Activated CD4-positive, alpha-beta T cell treated with anti-CD3 and anti-CD28 coated beads, Interleukin-2, amount 10 ng/mL, durations not matched to agents 7 days and 5 days (primary cell): Measurements from ENCODE around the gene KRT85. TPM values are rescaled to one million over a fixed set of nuclear protein-coding genes. Genes with fewer than 3 reads are reported as not detected.

Experiments
- CTCF ChIA-PET: fragments of 350-600 bp; sonication (Branson Sonifier 250); formaldehyde crosslinking; loops from one replicate; lab custom pipeline; 2021; ENCODE audit warnings: antibody characterized with exemption; lab: Charles Lee
- POLR2A ChIA-PET: fragments of 350-600 bp; sonication (Branson Sonifier 250); formaldehyde crosslinking; loops from one replicate; lab custom pipeline; 2021; ENCODE audit warnings: antibody characterized with exemption; lab: Charles Lee
- DNase-seq: peaks from one replicate; pipeline ENCODE4 v3.0.0-alpha.2; 2020
- H3K27ac Mint-ChIP-seq: one replicate; pipeline ENCODE4 v1.8.0; 2021; ENCODE audit warnings: mild to moderate bottlenecking, moderate library complexity, mixed read lengths
- H3K27me3 Mint-ChIP-seq: one replicate; pipeline ENCODE4 v1.8.0; 2021; ENCODE audit warnings: mixed read lengths
- H3K36me3 Mint-ChIP-seq: one replicate; pipeline ENCODE4 v1.8.0; 2021; ENCODE audit warnings: low read depth, mixed read lengths
- H3K4me1 Mint-ChIP-seq: one replicate; pipeline ENCODE4 v1.8.0; 2021; ENCODE audit warnings: mixed read lengths
- H3K4me3 Mint-ChIP-seq: one replicate; pipeline ENCODE4 v1.8.0; 2021; ENCODE audit warnings: mild to moderate bottlenecking, moderate library complexity, mixed read lengths
- H3K9me3 Mint-ChIP-seq: one replicate; pipeline ENCODE4 v1.8.0; 2021; ENCODE audit warnings: mixed read lengths
- total RNA-seq, 2 experiments: library from RNA; stranded (reverse); gene quantifications; one replicate each; pipeline ENCODE4 v1.2.3, GENCODE V29; 2021

Gene KRT85
- total RNA-seq, 2 experiments from 2014 or later, result not detected

DNA sequence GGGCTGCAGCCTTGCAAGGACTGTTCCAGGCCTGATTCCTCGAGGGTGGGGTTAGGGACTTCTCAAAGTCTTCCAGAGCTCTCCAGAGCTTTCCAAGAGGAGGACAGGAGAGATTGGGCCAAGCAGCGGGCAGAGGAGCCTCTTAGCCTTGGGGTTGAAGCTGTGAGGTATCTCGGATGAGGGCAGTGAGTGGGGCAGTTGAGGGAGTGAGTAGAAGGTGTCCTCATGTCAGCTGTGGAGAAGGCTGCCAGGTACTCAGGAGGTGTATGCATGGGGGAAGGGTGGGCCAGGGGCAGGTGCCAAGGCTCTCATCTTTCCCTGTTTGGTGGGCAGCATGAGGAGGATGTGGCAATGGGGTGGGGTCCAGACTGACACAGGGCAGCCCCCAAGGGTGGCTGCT, 53.8 kb downstream of the KRT85 start:
- ChIA-PET CTCF (interaction anchor here (0.9 kb wide), 1 partner anchor 170 kb away, joined by 3 read pairs; no protein-coding TSS in a partner anchor), POLR2A (no interaction called here)
- H3K27ac Mint-ChIP-seq, result peak overlapping the region; percentile 9
- H3K4me1 Mint-ChIP-seq, result peaks cover 4% of the 10 kb centered on the region
- H3K36me3 Mint-ChIP-seq, result no peaks in the 10 kb centered on the region
- no peak for DNase-seq
- H3K4me3 Mint-ChIP-seq, result no peak overlapping the region
- peaks cover 51% of the 10 kb centered on the region for H3K27me3 Mint-ChIP-seq
- H3K9me3 Mint-ChIP-seq, result no peaks in the 10 kb centered on the region

DNA sequence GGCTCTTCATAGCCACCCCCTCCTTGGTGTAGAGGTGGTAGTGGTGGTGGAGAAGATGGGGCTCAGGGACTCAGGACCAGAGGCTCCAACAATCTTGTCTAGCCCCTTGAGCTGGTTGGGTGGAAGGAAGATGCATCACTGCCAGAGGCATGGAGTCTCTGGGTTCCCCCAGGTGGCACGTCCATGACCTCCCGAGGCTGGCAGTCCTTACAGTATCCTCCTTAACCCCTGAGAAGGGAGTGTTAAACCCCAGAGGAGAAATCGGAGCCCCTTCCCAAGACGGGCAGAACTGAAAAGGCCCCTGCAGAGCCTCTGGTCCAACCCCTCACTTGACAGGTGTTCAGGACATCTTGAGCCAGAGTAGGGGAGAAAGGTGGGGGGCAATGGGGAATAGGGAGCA, 55.2 kb downstream of the KRT85 start:
- Mint-ChIP-seq H3K9me3 (no peaks in the 10 kb centered on the region), H3K4me1 (peaks cover 4% of the 10 kb centered on the region), H3K4me3 (no peak overlapping the region), H3K27ac (no peak overlapping the region), H3K27me3 (peaks cover 63% of the 10 kb centered on the region), H3K36me3 (no peaks in the 10 kb centered on the region)
- ChIA-PET CTCF (interaction anchor here (1.0 to 2.9 kb wide), 5 partner anchors 15 to 566 kb away, joined by 3 to 17 read pairs (median 3); no protein-coding TSS in a partner anchor), POLR2A (no interaction called here)
- no peak for DNase-seq

DNA sequence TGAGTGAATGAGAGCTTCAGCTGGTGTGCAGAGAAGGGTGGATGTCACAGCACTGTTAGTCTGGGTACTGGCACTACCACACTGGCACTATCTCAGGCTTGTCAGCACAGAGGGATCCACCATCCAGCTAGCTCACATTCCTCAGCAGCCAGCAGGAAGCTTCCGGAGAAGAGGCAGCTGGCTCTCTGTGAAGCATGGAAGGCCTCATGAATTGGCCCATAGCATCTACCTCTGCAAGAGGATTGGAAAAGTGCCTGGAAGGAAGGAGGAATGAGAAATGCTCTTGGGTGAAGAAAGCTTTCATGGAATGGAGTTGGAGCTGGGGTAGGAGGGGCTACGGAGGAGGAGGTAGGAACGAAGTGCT, 56.0 kb downstream of the KRT85 start:
- Mint-ChIP-seq H3K27ac (no peak overlapping the region), H3K4me1 (peaks cover 5% of the 10 kb centered on the region), H3K27me3 (peaks cover 71% of the 10 kb centered on the region), H3K4me3 (no peak overlapping the region), H3K36me3 (no peaks in the 10 kb centered on the region), H3K9me3 (no peaks in the 10 kb centered on the region)
- ChIA-PET CTCF (interaction anchor here (1.0 to 2.9 kb wide), 7 partner anchors 16 to 524 kb away, joined by 3 to 17 read pairs (median 3); no protein-coding TSS in a partner anchor), POLR2A (no interaction called here)
- DNase-seq, result no peak

DNA sequence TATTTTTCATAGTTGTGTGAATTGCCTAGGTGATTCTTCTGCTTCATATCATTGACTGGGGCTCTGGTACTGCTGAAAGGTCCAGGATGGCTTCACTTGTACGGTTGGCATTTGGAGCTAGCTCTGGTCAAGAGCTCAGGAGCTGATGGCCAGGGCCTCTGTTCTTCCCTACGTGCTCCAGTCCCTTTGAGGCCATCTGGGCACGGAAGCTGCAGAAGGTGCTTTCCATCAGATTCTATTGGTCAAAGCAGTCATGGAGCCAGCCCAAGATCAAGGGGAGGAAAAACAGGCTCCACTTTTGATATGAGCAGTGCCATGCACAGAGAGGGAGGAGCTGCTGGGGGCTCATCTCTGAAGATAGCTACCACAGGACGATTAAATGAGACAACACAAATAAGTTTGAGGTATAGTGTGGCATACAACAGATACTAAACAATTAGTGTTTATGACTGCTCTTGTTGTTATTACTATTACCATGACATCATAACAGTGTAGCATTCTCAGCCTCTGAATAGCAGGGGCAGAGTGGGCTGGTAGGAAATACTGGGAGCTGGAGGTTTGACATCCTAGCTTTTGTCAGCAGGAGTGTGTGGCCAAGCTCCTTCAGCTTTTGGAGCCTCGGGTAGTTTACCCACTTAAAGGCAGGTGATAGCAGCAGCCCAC, 56.5 kb downstream of the KRT85 start:
- no peak overlapping the region for H3K27ac Mint-ChIP-seq
- no peaks in the 10 kb centered on the region for H3K36me3 Mint-ChIP-seq
- H3K27me3 Mint-ChIP-seq, result peaks cover 73% of the 10 kb centered on the region
- H3K4me1 Mint-ChIP-seq, result peaks cover 6% of the 10 kb centered on the region
- H3K9me3 Mint-ChIP-seq, result no peaks in the 10 kb centered on the region
- CTCF ChIA-PET, result interaction anchor here (1.0 to 2.9 kb wide), 5 partner anchors 16 to 525 kb away, joined by 3 to 17 read pairs (median 3); no protein-coding TSS in a partner anchor
- no peak overlapping the region for H3K4me3 Mint-ChIP-seq
- POLR2A ChIA-PET, result no interaction called here
- no peak for DNase-seq

Other genes with a start within 250 kb of the KRT85 start
- not detected for gene KRT80, start 175.5 kb downstream of the KRT85 start, total RNA-seq
- gene KRT7, start 134.2 kb downstream of the KRT85 start, total RNA-seq, result 1 to 10 TPM; 2.2 to 2.5 TPM
- gene KRT86, start 92.8 kb downstream of the KRT85 start, total RNA-seq, result not detected
- gene KRT81, start 75.9 kb downstream of the KRT85 start, total RNA-seq, result not detected
- gene KRT83, start 46.1 kb downstream of the KRT85 start, total RNA-seq, result not detected
- not detected for gene KRT84, start 18.2 kb upstream of the KRT85 start, total RNA-seq
- not detected for gene KRT82, start 38.9 kb upstream of the KRT85 start, total RNA-seq
- not detected for gene KRT75, start 66.9 kb upstream of the KRT85 start, total RNA-seq
- not detected for gene KRT6B, start 84.7 kb upstream of the KRT85 start, total RNA-seq
- gene KRT6C, start 106.3 kb upstream of the KRT85 start, total RNA-seq, result not detected
- gene KRT6A, start 125.8 kb upstream of the KRT85 start, total RNA-seq, result not detected
- gene KRT5, start 152.9 kb upstream of the KRT85 start, total RNA-seq, result not detected
- gene KRT71, start 185.7 kb upstream of the KRT85 start, total RNA-seq, result not detected
- gene KRT74, start 206.4 kb upstream of the KRT85 start, total RNA-seq, result under 1 TPM; 0.15 TPM
- 10 to 100 TPM; 12.3 to 13.0 TPM for gene KRT72, start 234.0 kb upstream of the KRT85 start, total RNA-seq